HL-60 (cell line): Measurements from ENCODE around the gene FOXO3.

Experiments used
- CTCF ChIP-seq: IDR thresholded peaks from one replicate; pipeline ENCODE4 v1.5.1; 2011; ENCODE audit warnings: low read length, control low read depth, inconsistent platforms; ENCODE audit not compliant: insufficient read depth
- POLR2AphosphoS5 ChIP-seq: IDR thresholded peaks from 2 replicates; pipeline ENCODE4 v1.6.1; 2012; ENCODE audit warnings: low read depth

GRCh38 chr6:108706649-108707048 is 145.9 kb downstream of the FOXO3 start:
- no peak for TF ChIP-seq CTCF
- TF ChIP-seq POLR2AphosphoS5, result no peak
